Measurements from ENCODE around the gene ETFBKMT.
"Not testable (repeated sequence)": the region's sequence is repeated elsewhere in the genome, so short reads cannot be mapped to it uniquely, and the experiment has no call there.

The ETFBKMT gene

DNA sequence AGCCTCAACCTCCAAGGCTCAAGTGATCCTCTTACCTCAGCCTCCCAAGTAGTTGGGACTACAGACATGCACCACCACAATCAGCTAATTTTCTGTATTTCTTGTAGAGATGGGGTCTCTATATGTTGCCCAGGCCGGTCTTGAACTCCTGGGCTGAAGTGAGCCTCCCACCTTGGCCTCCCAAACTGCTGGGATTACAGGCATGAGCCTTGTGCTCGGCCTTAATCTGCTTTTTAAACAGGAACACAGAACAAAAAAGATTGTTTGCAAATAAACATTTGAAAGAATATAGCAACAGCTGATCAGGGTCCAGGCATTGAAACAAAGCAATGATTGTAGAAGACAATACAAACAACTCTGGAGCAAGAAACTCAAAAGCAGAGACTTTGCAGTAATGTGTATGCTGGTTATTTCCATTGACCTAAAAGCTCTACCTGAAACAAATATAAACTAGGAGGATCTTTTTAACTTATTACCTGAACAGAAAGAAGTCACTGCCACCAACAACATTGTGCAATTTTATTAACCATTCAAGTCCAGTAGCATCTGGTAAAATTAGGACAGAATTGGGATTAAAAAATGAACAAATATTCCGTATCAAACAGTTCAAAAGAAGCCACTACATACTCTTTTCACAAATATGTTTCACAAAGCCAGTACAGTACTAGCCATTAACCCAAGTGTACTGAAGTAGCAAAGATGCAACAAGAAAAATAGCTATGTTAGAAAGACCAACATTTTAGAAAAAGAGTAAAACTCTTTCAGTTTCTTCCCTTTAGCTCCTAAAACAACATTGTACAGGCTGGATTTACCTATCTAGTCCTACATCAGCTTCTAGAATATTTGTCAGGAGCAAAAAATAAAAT is 55.2 kb downstream of the ETFBKMT start:
- in situ Hi-C loops (cut with MboI; ENCODE audit: low sequenced_read_pairs), result no loop called here

- in situ Hi-C loops (cut with MboI; ENCODE audit: low sequenced_read_pairs), result no loop called here
These were observed 55.9 kb downstream of the ETFBKMT start for GRCh38 chr12:31715283-31715825.

- in situ Hi-C loops (cut with MboI; ENCODE audit: low sequenced_read_pairs), result not testable (repeated sequence)
These were observed 57.5 kb downstream of the ETFBKMT start for GRCh38 chr12:31716998-31717397.

DNA sequence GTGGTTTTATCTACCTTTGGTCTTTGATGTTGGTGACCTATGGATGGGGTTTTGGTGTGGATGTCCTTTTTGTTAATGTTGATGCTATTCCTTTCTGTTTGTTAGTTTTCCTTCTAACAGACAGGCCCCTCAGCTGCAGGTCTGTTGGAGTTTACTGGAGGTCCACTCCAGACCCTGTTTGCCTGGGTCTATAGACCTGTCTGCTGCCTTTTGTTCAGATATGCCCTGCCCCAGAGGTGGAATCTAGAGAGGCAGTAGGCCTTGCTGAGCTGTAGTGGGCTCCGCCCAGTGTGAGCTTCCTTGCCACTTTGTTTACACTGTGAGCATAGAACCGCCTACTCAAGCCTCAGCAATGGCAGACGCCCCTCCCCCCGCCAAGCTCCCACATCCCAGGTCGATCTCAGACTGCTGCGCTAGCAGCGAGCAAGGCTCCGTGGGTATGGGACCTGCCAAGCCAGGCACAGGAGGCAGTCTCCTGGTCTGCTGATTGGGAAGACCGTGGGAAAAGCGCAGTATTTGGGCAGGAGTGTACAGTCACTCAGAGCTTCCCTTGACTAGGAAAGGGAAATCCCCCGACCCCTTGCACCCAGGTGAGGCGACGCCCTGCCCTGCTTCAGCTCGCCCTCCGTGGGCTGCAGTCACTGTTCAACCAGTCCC is 59.2 kb downstream of the ETFBKMT start:
- in situ Hi-C loops (cut with MboI; ENCODE audit: low sequenced_read_pairs), result not testable (repeated sequence)

DNA sequence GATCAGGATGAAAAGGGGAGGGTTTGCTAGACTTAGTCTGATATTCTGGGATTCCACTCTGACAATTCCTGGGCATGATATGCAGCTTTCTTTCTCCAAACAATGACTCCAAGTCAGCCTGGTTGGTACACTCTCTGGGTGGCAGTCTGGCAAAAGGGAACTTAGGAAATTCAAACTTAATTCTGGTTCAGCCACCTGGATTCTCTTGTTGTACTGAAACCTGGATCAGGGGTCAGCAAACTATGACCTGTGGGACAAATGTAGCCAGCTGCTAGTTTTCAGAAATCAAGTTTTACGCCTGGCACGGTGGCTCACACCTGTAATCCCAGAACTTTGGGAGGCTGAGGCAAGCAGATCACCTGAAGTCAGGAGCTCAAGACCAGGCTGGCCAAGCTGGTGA is 63.1 kb downstream of the ETFBKMT start:
- in situ Hi-C loops (cut with MboI; ENCODE audit: low sequenced_read_pairs), result no loop called here
